Lower leg skin (tissue), 3 donors: ENCODE measurements around the gene TAB3.

Experiments used
- POLR2A ChIP-seq, 2 donors: fragments of 450-650 bp; IDR thresholded peaks; one replicate each; pipeline ENCODE4 v1.6.1; 2016 to 2017; ENCODE audit warnings: antibody characterized with exemption in 2 of 2, mild to moderate bottlenecking in 1 of 2, moderate library complexity in 1 of 2
- TF ChIP-seq, protein P1 (sequence below), 3 donors: fragments of 450-650 bp; IDR thresholded peaks; one replicate each; pipeline ENCODE4 v1.5.1; 2016; ENCODE audit warnings: antibody characterized with exemption in 3 of 3, mild to moderate bottlenecking in 3 of 3, moderate library complexity in 2 of 3

DNA sequence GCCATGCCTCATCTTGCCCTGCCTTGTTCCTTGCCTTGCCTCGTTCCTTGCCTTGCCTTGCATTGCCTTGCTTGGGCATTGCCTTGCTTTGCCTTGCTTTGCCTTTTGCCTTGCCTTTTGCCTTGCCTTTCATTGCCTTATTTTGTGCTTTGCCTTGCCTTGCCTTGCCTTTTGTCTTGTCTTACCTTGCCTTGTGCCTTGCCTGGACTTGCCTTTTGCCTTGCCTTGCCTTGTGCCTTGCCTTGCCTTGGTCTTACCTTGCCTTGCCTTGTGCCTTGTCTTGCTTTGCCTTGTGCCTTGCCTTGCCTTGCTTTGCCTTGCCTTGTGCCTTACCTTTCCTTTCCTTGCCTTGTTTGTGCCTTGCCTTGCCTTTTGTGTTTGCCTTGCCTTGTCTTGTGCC is 88.2 kb downstream of the TAB3 start:
- TF ChIP-seq, protein P1, sequence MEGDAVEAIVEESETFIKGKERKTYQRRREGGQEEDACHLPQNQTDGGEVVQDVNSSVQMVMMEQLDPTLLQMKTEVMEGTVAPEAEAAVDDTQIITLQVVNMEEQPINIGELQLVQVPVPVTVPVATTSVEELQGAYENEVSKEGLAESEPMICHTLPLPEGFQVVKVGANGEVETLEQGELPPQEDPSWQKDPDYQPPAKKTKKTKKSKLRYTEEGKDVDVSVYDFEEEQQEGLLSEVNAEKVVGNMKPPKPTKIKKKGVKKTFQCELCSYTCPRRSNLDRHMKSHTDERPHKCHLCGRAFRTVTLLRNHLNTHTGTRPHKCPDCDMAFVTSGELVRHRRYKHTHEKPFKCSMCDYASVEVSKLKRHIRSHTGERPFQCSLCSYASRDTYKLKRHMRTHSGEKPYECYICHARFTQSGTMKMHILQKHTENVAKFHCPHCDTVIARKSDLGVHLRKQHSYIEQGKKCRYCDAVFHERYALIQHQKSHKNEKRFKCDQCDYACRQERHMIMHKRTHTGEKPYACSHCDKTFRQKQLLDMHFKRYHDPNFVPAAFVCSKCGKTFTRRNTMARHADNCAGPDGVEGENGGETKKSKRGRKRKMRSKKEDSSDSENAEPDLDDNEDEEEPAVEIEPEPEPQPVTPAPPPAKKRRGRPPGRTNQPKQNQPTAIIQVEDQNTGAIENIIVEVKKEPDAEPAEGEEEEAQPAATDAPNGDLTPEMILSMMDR (IDR thresholded peaks at IDR 0.05), result no peak
- no peak for TF ChIP-seq POLR2A (IDR thresholded peaks at IDR 0.05)
